ENCODE data around the gene TBC1D28.
"Not testable (repeated sequence)": the region's sequence is repeated elsewhere in the genome, so short reads cannot be mapped to it uniquely, and the experiment has no call there.

Gene TBC1D28

DNA sequence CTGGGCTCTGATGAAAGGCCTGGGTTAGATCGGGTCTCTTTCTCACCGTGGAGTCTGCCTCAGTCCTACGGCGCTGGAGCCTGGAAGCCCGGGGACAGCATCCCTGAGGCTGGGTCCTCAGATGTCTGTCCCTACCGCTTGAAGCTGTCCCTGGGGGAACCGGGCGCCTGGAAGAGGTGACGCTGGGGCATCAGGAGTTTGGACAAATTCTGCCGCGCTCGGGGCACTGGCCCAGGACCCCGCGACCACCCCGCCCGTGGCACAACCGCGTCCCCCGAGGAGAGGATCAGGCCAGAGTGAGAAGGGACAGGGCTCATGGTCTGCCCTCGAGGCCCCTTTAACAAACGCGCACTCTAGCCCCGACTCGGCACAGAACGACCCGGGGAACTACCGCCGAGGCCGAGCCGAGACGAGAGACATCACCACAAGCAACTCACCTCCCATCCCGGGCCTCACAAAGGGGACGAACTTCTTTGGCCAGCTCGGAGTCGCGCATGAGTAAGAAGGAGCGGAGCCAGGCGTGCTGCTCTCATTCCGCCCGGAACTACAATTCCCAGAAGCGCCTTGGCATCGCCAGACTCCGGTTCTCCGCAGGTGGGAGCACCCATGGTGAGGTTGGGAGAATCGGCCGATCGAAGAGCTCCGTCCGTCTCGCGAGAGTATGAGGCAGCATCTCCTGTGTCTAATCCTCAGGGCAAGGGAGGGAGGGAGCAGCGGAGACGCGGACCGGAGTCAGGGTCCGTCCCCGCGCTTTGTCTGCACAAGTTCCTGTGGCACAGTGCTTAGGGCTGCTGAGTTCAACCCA is 37.8 kb upstream of the TBC1D28 start, which contains the start of gene FOXO3B (continued):
- TF ChIP-seq SCRT1 (tag by site-specific recombination; IDR thresholded peaks at IDR 0.05; ENCODE audit: borderline replicate concordance): peak; percentile 8; the same call in 1 of the 2 replicates
- peak; percentile 77 for TF ChIP-seq SCRT2 (tag by site-specific recombination; IDR thresholded peaks at IDR 0.05)
- TF ChIP-seq GLIS2 (tag by site-specific recombination; IDR thresholded peaks at IDR 0.05): peak; percentile 79
- peak; percentile 63; the same call in 1 of the 2 replicates for TF ChIP-seq ZNF423 (tag by site-specific recombination; IDR thresholded peaks at IDR 0.05)
- 0 out of 2 replicates have a peak, but pooled peaks have one; percentile 31 for TF ChIP-seq ZXDB (tag by site-specific recombination; IDR thresholded peaks at IDR 0.05)
- TF ChIP-seq ZNF366 (tag by site-specific recombination; conservative IDR thresholded peaks at IDR 0.05): peak; percentile 60

DNA sequence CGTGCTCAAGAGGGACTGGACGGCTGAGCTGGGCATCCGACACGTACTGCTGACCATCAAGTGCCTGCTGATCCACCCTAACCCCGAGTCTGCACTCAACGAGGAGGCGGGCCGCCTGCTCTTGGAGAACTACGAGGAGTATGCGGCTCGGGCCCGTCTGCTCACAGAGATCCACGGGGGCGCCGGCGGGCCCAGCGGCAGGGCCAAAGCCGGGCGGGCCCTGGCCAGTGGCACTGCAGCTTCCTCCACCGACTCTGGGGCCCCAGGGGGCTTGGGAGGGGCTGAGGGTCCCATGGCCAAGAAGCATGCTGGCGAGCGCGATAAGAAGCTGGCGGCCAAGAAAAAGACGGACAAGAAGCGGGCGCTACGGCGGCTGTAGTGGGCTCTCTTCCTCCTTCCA is 33.2 kb upstream of the TBC1D28 start:
- H3K27ac ChIP-seq (ENCODE audit: extremely low read depth, low read depth, low read length); H3K4me1 ChIP-seq (ENCODE audit: control insufficient read depth, insufficient read depth, low read length); H3K9me3 ChIP-seq (ENCODE audit: control insufficient read depth, insufficient read depth, low read depth, low read length); CTCF ChIA-PET; H3K4me3 ChIP-seq (ENCODE audit: low read depth, low read length): not testable (repeated sequence)
- POLR2A ChIA-PET: interaction anchor here (0.6 kb wide), 1 partner anchor 52 kb away, joined by 3 read pairs; no protein-coding TSS in a partner anchor
- H3K36me3 ChIP-seq (ENCODE audit: control insufficient read depth in 2 of 2, insufficient read depth in 1 of 2, low read length in 2 of 2): peaks cover 8 to 45% of the 10 kb centered on the region in 2 experiments; a peak in 2 of 3 replicates

DNA sequence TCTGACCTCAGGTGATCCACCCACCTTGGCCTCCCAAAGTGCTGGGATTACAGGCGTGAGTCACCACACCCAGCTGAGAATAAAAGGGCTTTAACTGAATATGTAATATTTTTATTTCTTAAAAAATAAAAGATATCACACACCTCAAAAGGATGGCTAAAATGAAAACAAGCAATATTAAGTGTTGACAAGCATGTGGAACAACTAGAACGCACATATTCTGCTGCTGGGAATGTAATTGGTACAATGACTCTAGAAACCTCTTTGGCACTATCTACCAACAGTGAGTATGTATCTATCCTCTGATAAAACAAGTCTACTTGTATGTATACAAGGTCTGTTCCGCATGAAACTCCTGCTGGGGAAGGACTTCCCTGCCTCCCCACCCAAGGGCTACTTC is 32.7 kb upstream of the TBC1D28 start:
- H3K9me3 ChIP-seq (ENCODE audit: control insufficient read depth, insufficient read depth, low read depth, low read length); H3K4me3 ChIP-seq (ENCODE audit: low read depth, low read length); H3K4me1 ChIP-seq (ENCODE audit: control insufficient read depth, insufficient read depth, low read length); CTCF ChIA-PET; POLR2A ChIA-PET; H3K27ac ChIP-seq (ENCODE audit: extremely low read depth, low read depth, low read length): not testable (repeated sequence)
- H3K36me3 ChIP-seq (ENCODE audit: control insufficient read depth in 2 of 2, insufficient read depth in 1 of 2, low read length in 2 of 2): peaks cover 8 to 49% of the 10 kb centered on the region in 2 experiments; a peak in 2 of 3 replicates

GRCh38 chr17:18672395-18673227 is 28.4 kb upstream of the TBC1D28 start:
- H3K4me3 ChIP-seq (ENCODE audit: low read depth, low read length); POLR2A ChIA-PET; CTCF ChIA-PET; H3K9me3 ChIP-seq (ENCODE audit: control insufficient read depth, insufficient read depth, low read depth, low read length); H3K27ac ChIP-seq (ENCODE audit: extremely low read depth, low read depth, low read length); H3K4me1 ChIP-seq (ENCODE audit: control insufficient read depth, insufficient read depth, low read length): not testable (repeated sequence)
- peaks cover 14 to 63% of the 10 kb centered on the region in 2 experiments for H3K36me3 ChIP-seq (ENCODE audit: control insufficient read depth in 2 of 2, insufficient read depth in 1 of 2, low read length in 2 of 2)

- H3K9me3 ChIP-seq (ENCODE audit: control insufficient read depth, insufficient read depth, low read depth, low read length); H3K4me1 ChIP-seq (ENCODE audit: control insufficient read depth, insufficient read depth, low read length); POLR2A ChIA-PET; CTCF ChIA-PET; H3K4me3 ChIP-seq (ENCODE audit: low read depth, low read length); H3K27ac ChIP-seq (ENCODE audit: extremely low read depth, low read depth, low read length): not testable (repeated sequence)
- H3K36me3 ChIP-seq (ENCODE audit: control insufficient read depth in 2 of 2, insufficient read depth in 1 of 2, low read length in 2 of 2): peaks cover 10 to 44% of the 10 kb centered on the region in 2 experiments
Observed at GRCh38 chr17:18668625-18669024, 24.4 kb upstream of the TBC1D28 start.

GRCh38 chr17:18667535-18667934 is 23.3 kb upstream of the TBC1D28 start:
- H3K27ac ChIP-seq (ENCODE audit: extremely low read depth, low read depth, low read length); H3K4me1 ChIP-seq (ENCODE audit: control insufficient read depth, insufficient read depth, low read length); H3K4me3 ChIP-seq (ENCODE audit: low read depth, low read length); H3K9me3 ChIP-seq (ENCODE audit: control insufficient read depth, insufficient read depth, low read depth, low read length); POLR2A ChIA-PET; CTCF ChIA-PET: not testable (repeated sequence)
- H3K36me3 ChIP-seq (ENCODE audit: control insufficient read depth in 2 of 2, insufficient read depth in 1 of 2, low read length in 2 of 2): peaks cover 7 to 39% of the 10 kb centered on the region in 2 experiments

GRCh38 chr17:18666326-18666725 is 22.1 kb upstream of the TBC1D28 start:
- H3K4me3 ChIP-seq (ENCODE audit: low read depth, low read length); H3K9me3 ChIP-seq (ENCODE audit: control insufficient read depth, insufficient read depth, low read depth, low read length); H3K27ac ChIP-seq (ENCODE audit: extremely low read depth, low read depth, low read length); POLR2A ChIA-PET; H3K4me1 ChIP-seq (ENCODE audit: control insufficient read depth, insufficient read depth, low read length); CTCF ChIA-PET: not testable (repeated sequence)
- H3K36me3 ChIP-seq (ENCODE audit: control insufficient read depth in 2 of 2, insufficient read depth in 1 of 2, low read length in 2 of 2): peaks cover 7 to 28% of the 10 kb centered on the region in 2 experiments

All from HEK293 (cell line).